HCT116 (cell line): ENCODE data around the gene MIA3. TPM values are rescaled to one million over a fixed set of nuclear protein-coding genes. Genes with fewer than 3 reads are reported as not detected.

Experiments used
- ATAC-seq: fragments of 200-7000 bp; cut with Tn5 transposase; 2 replicates; pipeline ENCODE4 v1.9.1; 2020; ENCODE audit warnings: mild to moderate bottlenecking, moderate library complexity
- BruUV-seq: library from RNA; stranded (reverse); fragments of 400-500 nt; replicated peaks from 2 replicates; lab custom pipeline; 2021; lab: Mats Ljungman, UMichigan
- CTCF ChIA-PET: fragments of 300-600 bp; sonication (Branson Sonifier 250); formaldehyde crosslinking; loops from one replicate; lab custom pipeline; 2021; ENCODE audit warnings: antibody characterized with exemption; lab: Charles Lee
- POLR2A ChIA-PET: fragments of 300-600, 350-600 bp; sonication (Branson Sonifier 250); formaldehyde crosslinking; loops from one replicate; lab custom pipeline; 2021; ENCODE audit warnings: antibody characterized with exemption; lab: Charles Lee
- RAD21 ChIA-PET, 2 experiments: fragments of 300-600 bp; sonication (Branson Sonifier 250); formaldehyde crosslinking; loops; one replicate each; lab custom pipeline; 2023; ENCODE audit warnings: low total read pairs in 2 of 2; ENCODE audit not compliant: uncharacterized antibody in 2 of 2, unreplicated experiment in 2 of 2, low non-redundant PET in 1 of 2; lab: Charles Lee
- DNase-seq: peaks from one replicate; pipeline ENCODE4 v3.0.0-alpha.2; 2010; ENCODE audit warnings: low read depth, low spot score
- H2AFZ ChIP-seq: fragments of 200-600 bp; shearing (Covaris generic), sonication (generic); 2 replicates; pipeline ENCODE4 v1.6.1; 2017; ENCODE audit warnings: low read depth, mixed run types, mixed read lengths, antibody characterized with exemption, low read length; ENCODE audit not compliant: poor library complexity, severe bottlenecking
- H3K27ac ChIP-seq: 2 replicates; pipeline ENCODE4 v1.5.1; 2012; ENCODE audit warnings: low read depth, low read length
- H3K27me3 ChIP-seq: fragments of 200-600 bp; sonication (generic); 2 replicates; pipeline ENCODE4 v1.6.1; 2016; ENCODE audit warnings: mixed run types, low read length, mixed read lengths; ENCODE audit not compliant: insufficient read depth
- H3K36me3 ChIP-seq, 2 experiments: fragments of 200-500 bp in 1 of 2; fragments of 200-600 bp in 1 of 2; sonication (Bioruptor generic) in 1 of 2; sonication (generic) in 1 of 2; 2 replicates each; pipeline versions ENCODE4 v1.5.1 to v1.6.1; 2014 to 2016; ENCODE audit warnings: low read length in 2 of 2, inconsistent platforms in 1 of 2, mixed read lengths in 1 of 2, mixed run types in 1 of 2; ENCODE audit not compliant: insufficient read depth in 2 of 2, control insufficient read depth in 1 of 2
- H3K4me1 ChIP-seq, 2 experiments: fragments of 200-600 bp in 1 of 2; sonication (generic) in 1 of 2; 2 replicates each; pipeline versions ENCODE4 v1.5.1 to v1.6.1; 2012 to 2017; ENCODE audit warnings: low read length in 2 of 2, inconsistent platforms in 1 of 2, mild to moderate bottlenecking in 1 of 2, mixed read lengths in 1 of 2, mixed run types in 1 of 2, moderate library complexity in 1 of 2; ENCODE audit not compliant: insufficient read depth in 2 of 2, control insufficient read depth in 1 of 2
- H3K4me2 ChIP-seq: fragments of 200-600 bp; sonication (generic); 2 replicates; pipeline ENCODE4 v1.6.1; 2017; ENCODE audit warnings: mixed run types, low read length, mixed read lengths
- H3K4me3 ChIP-seq, 2 experiments: fragments of 200-600 bp in 1 of 2; sonication (generic) in 1 of 2; replicated peaks in 1 of 2; 2 replicates each; pipeline ENCODE4 v1.5.1; 2011 to 2016; ENCODE audit warnings: low read length in 2 of 2, control low read depth in 1 of 2, low read depth in 1 of 2, mild to moderate bottlenecking in 1 of 2, mixed read lengths in 1 of 2, mixed run types in 1 of 2
- H3K79me2 ChIP-seq: fragments of 200-600 bp; sonication (generic); 2 replicates; pipeline ENCODE4 v1.6.1; 2017; ENCODE audit warnings: mild to moderate bottlenecking, mixed run types, low read length, moderate library complexity, mixed read lengths; ENCODE audit not compliant: insufficient read depth
- H3K9ac ChIP-seq: fragments of 200-600 bp; sonication (generic); 2 replicates; pipeline ENCODE4 v1.6.1; 2016; ENCODE audit warnings: low read length, mixed read lengths
- H3K9me2 ChIP-seq: fragments of 200-600 bp; sonication (generic), shearing (Covaris generic); 2 replicates; pipeline ENCODE4 v1.6.1; 2017; ENCODE audit warnings: mixed run types, mild to moderate bottlenecking, moderate library complexity; ENCODE audit not compliant: insufficient read depth
- H3K9me3 ChIP-seq, 2 experiments: fragments of 200-500 bp in 1 of 2; fragments of 200-600 bp in 1 of 2; sonication (Bioruptor generic) in 1 of 2; sonication (generic) in 1 of 2; 2 replicates each; pipeline ENCODE4 v1.6.1; 2014 to 2017; ENCODE audit warnings: low read length in 2 of 2, mixed read lengths in 2 of 2, inconsistent platforms in 1 of 2, low read depth in 1 of 2, mild to moderate bottlenecking in 1 of 2, mixed run types in 1 of 2, moderate library complexity in 1 of 2; ENCODE audit not compliant: control insufficient read depth in 1 of 2, insufficient read depth in 1 of 2
- H4K20me1 ChIP-seq: fragments of 200-600 bp; sonication (generic), shearing (Covaris generic); 2 replicates; pipeline ENCODE4 v1.6.1; 2017; ENCODE audit warnings: mixed run types, mild to moderate bottlenecking, moderate library complexity; ENCODE audit not compliant: insufficient read depth
- ATF3 ChIP-seq: IDR thresholded peaks from 2 replicates; pipeline ENCODE4 v1.6.1; 2012
- CTCF ChIP-seq, 3 experiments: fragments of 200-600 bp in 1 of 3; sonication (generic) in 1 of 3; IDR thresholded peaks in 2 of 3; conservative IDR thresholded peaks in 1 of 3; 2 replicates each; pipeline ENCODE4 v1.5.1; 2012 to 2017; ENCODE audit warnings: low read depth in 2 of 3, low read length in 2 of 3, antibody characterized with exemption in 1 of 3, borderline replicate concordance in 1 of 3, control low read depth in 1 of 3, mild to moderate bottlenecking in 1 of 3, mixed read lengths in 1 of 3, mixed run types in 1 of 3, moderate library complexity in 1 of 3; ENCODE audit not compliant: insufficient read depth in 1 of 3
- EGR1 ChIP-seq: IDR thresholded peaks from 2 replicates; pipeline ENCODE4 v1.6.1; 2012; ENCODE audit warnings: low read depth
- ELF1 ChIP-seq: IDR thresholded peaks from 2 replicates; pipeline ENCODE4 v1.6.1; 2012; ENCODE audit warnings: low read depth, borderline replicate concordance
- EZH2 ChIP-seq: fragments of 200-600 bp; sonication (generic); IDR thresholded peaks from 2 replicates; pipeline ENCODE4 v1.6.1; 2017; ENCODE audit warnings: antibody characterized with exemption, mixed run types
- EZH2phosphoT487 ChIP-seq: fragments of 200-600 bp; IDR thresholded peaks from 2 replicates; pipeline ENCODE4 v1.6.1; 2018; ENCODE audit warnings: antibody characterized with exemption, borderline replicate concordance
- FOSL1 ChIP-seq: IDR thresholded peaks from 2 replicates; pipeline ENCODE4 v1.6.1; 2012; ENCODE audit warnings: low read depth
- MAX ChIP-seq: IDR thresholded peaks from 2 replicates; pipeline ENCODE4 v1.6.1; 2012
- POLR2A ChIP-seq: IDR thresholded peaks from 2 replicates; pipeline ENCODE4 v1.7.0; 2011; ENCODE audit warnings: borderline replicate concordance; ENCODE audit not compliant: insufficient read depth, insufficient read length; ENCODE audit errors: extremely low read depth
- POLR2AphosphoS5 ChIP-seq: IDR thresholded peaks from 2 replicates; pipeline ENCODE4 v1.6.1; 2011; ENCODE audit warnings: mild to moderate bottlenecking, low read depth, low read length, moderate library complexity
- RAD21 ChIP-seq: IDR thresholded peaks from 2 replicates; pipeline ENCODE4 v1.6.1; 2012; ENCODE audit warnings: low read depth, mild to moderate bottlenecking
- REST ChIP-seq: IDR thresholded peaks from 2 replicates; pipeline ENCODE4 v1.6.1; 2012; ENCODE audit warnings: low read depth
- SP1 ChIP-seq: IDR thresholded peaks from 2 replicates; pipeline ENCODE4 v1.6.1; 2012; ENCODE audit warnings: low read depth
- TCF7L2 ChIP-seq: IDR thresholded peaks from 2 replicates; pipeline ENCODE4 v1.7.0; 2011; ENCODE audit warnings: borderline replicate concordance, inconsistent platforms; ENCODE audit not compliant: insufficient read depth, insufficient read length; ENCODE audit errors: extremely low read depth
- YY1 ChIP-seq: IDR thresholded peaks from 2 replicates; pipeline ENCODE4 v1.6.1; 2011; ENCODE audit warnings: low read length, low read depth, moderate library complexity, mild to moderate bottlenecking; ENCODE audit not compliant: insufficient replicate concordance; ENCODE audit errors: extremely low read depth
- ZBTB33 ChIP-seq: IDR thresholded peaks from 2 replicates; pipeline ENCODE4 v1.6.1; 2011; ENCODE audit warnings: mild to moderate bottlenecking, low read length, moderate library complexity; ENCODE audit not compliant: insufficient replicate concordance; ENCODE audit errors: extremely low read depth
- ZFX ChIP-seq: fragments of 450-650 bp; IDR thresholded peaks from 2 replicates; pipeline ENCODE4 v1.6.1; 2017
- ZNF274 ChIP-seq: fragments of 200-500 bp; sonication (Bioruptor generic); IDR thresholded peaks from 2 replicates; pipeline ENCODE4 v1.6.1; 2014; ENCODE audit warnings: mild to moderate bottlenecking, low read depth, low read length, inconsistent platforms
- intact Hi-C: fragments of 100-400 bp; cut with micrococcal nuclease; formaldehyde crosslinking; loops from 2 replicates; pipeline ENCODE4 v1.10.0; 2022
- total RNA-seq: library from RNA; stranded (reverse); gene quantifications from one replicate; pipeline ENCODE4 v1.2.1, GENCODE V29; 2021; ENCODE audit not compliant: unreplicated experiment

Gene MIA3
- total RNA-seq, 1 experiment from 2014 or later: 62.7 TPM

- H3K27ac ChIP-seq: no peak overlapping the region
- intact Hi-C loops: no loop called here
- TF ChIP-seq SP1: no peak
- no peak for TF ChIP-seq EGR1
- no peak for TF ChIP-seq ZBTB33
- TF ChIP-seq ATF3: no peak
- no peak for TF ChIP-seq EZH2
- TF ChIP-seq CTCF (IDR thresholded peaks at IDR 0.05 in 2 of 3, conservative IDR thresholded peaks at IDR 0.05 in 1 of 3; ENCODE audit: borderline replicate concordance in 1 of 3, insufficient read depth in 1 of 3, low read depth in 2 of 3, low read length in 2 of 3): no peak
- no peak for TF ChIP-seq YY1
- no peak for TF ChIP-seq RAD21
- TF ChIP-seq MAX: no peak
- no peak for TF ChIP-seq REST
- TF ChIP-seq EZH2phosphoT487: no peak
- no peak for TF ChIP-seq FOSL1
- no peak for TF ChIP-seq POLR2A
- no peak for TF ChIP-seq TCF7L2
- TF ChIP-seq ZFX: no peak
- TF ChIP-seq ELF1: no peak
- TF ChIP-seq ZNF274: no peak
- no peak for TF ChIP-seq POLR2AphosphoS5
- H3K9me3 ChIP-seq: no peaks in the 10 kb centered on the region
- CTCF ChIA-PET: no interaction called here
- H3K9me2 ChIP-seq: no peaks in the 10 kb centered on the region
- H3K27me3 ChIP-seq: no peaks in the 10 kb centered on the region
- DNase-seq (no peak), ATAC-seq (no peak)
- H3K4me2 ChIP-seq: peak overlapping the region; percentile 49
- RAD21 ChIA-PET: no interaction called here
- H3K36me3 ChIP-seq: peaks cover 14 to 32% of the 10 kb centered on the region in 2 experiments; a peak in 3 of 4 replicates
- H3K4me1 ChIP-seq: peaks cover 7 to 20% of the 10 kb centered on the region in 2 experiments
- no peak overlapping the region for H3K4me3 ChIP-seq
- H4K20me1 ChIP-seq: no peaks in the 10 kb centered on the region
- H3K9ac ChIP-seq: 0 out of 2 replicates have a peak overlapping the region, but pooled peaks have one; percentile 33
- no peak overlapping the region for H2AFZ ChIP-seq
- peaks cover 89% of the 10 kb centered on the region for H3K79me2 ChIP-seq
- POLR2A ChIA-PET: no interaction called here
- BruUV-seq: no TSS peak
Observed at GRCh38 chr1:222583079-222583478, 34.8 kb upstream of the MIA3 start.
